IMR-90 (cell line): ENCODE data around the gene PTGR1.

Experiments
- CEBPB ChIP-seq: IDR thresholded peaks from 2 replicates; pipeline ENCODE4 v1.6.1; 2012; ENCODE audit warnings: low read depth, low read length, improper control_type of control experiment
- CTCF ChIP-seq: conservative IDR thresholded peaks from 2 replicates; pipeline ENCODE4 v1.5.1; 2012; ENCODE audit warnings: mild to moderate bottlenecking, low read depth, low read length, improper control_type of control experiment
- ELK1 ChIP-seq: fragments of 150-350 bp; IDR thresholded peaks from 2 replicates; pipeline ENCODE4 v1.6.1; 2016; ENCODE audit warnings: low read depth, mild to moderate bottlenecking, low read length, moderate library complexity, borderline replicate concordance
- POLR2A ChIP-seq: IDR thresholded peaks from 2 replicates; pipeline ENCODE4 v1.6.1; 2012; ENCODE audit warnings: mild to moderate bottlenecking, low read depth, low read length
- RAD21 ChIP-seq: IDR thresholded peaks from 2 replicates; pipeline ENCODE4 v1.6.1; 2012; ENCODE audit warnings: low read length, improper control_type of control experiment
- RFX5 ChIP-seq: IDR thresholded peaks from 2 replicates; pipeline ENCODE4 v1.8.0; 2012; ENCODE audit warnings: low read depth, mild to moderate bottlenecking, low read length, moderate library complexity

DNA sequence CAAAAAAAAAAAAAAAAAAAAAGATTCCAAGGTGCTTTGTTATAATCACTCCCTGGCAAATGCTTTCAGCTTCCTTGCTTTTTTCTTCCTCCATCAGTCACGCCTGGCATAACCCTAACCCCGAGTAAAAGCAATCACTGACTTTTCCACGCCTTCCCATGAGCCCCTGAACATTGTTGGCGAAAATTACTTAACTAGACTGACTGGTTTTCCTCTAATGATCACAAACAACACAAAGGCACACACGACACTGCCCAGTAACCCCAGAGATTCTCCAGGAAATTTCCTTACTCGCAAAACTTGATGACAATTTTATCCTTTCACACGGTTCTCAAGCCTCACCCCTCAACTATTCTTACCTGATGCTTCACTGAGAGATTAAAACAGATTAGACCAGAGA lies 11.4 kb upstream of the PTGR1 start:
- TF ChIP-seq POLR2A: no peak
- no peak for TF ChIP-seq CTCF
- TF ChIP-seq RAD21: no peak
- TF ChIP-seq RFX5: no peak
- no peak for TF ChIP-seq CEBPB
- no peak for TF ChIP-seq ELK1
